GM08714 (cell line): ENCODE measurements around the gene RUFY1.
"Not testable (repeated sequence)": the region's sequence is repeated elsewhere in the genome, so short reads cannot be mapped to it uniquely, and the experiment has no call there.

Experiments
- H3K4me3 ChIP-seq: fragments of 200-500 bp; sonication (Bioruptor generic); 2 replicates; pipeline ENCODE4 v1.5.1; 2014; ENCODE audit warnings: mild to moderate bottlenecking, low read length, inconsistent platforms
- ZNF274 ChIP-seq: IDR thresholded peaks from 2 replicates; pipeline ENCODE4 v1.6.1; 2012; ENCODE audit warnings: mild to moderate bottlenecking, low read depth, low read length

Gene RUFY1

DNA sequence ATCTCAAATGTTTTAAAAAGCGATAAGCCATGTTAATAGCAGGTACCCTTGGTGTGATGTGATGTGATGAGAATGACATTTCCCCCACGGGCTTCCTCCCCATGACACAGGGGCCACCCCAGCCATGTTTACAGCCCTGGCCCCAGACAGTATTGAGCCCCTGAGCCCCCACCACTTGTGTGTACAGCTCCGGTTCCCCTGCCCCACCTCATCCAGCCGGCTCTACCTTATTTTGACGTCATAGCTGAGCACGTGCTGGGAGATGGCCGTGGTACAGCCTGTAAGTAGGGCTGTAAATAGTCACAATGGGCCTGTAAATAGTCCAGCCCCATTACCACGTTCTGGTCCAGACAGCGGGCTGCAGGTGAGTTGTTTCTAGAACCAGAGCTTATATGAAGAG lies 98.1 kb downstream of the RUFY1 start:
- no peak for TF ChIP-seq ZNF274

GRCh38 chr5:179649166-179649703 lies 98.9 kb downstream of the RUFY1 start:
- H3K4me3 ChIP-seq = not testable (repeated sequence)

More for the DNA sequence above, 98.1 kb downstream of the RUFY1 start:
- H3K4me3 ChIP-seq = no peak overlapping the region

DNA sequence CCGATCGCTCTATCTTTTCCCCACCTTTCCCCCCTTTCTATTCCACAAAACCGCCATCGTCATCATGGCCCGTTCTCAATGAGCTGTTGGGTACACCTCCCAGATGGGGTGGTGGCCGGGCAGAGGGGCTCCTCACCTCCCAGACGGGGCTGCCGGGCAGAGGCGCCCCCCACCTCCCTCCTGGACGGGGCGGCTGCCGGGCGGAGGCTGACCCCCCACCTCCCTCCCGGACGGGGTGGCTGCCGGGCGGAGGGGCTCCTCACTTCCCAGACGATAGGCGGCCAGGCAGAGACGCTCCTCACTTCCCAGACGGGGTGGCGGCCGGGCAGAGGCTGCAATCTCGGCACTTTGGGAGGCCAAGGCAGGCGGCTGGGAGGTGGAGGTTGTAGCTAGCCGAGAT lies 99.9 kb downstream of the RUFY1 start:
- H3K4me3 ChIP-seq = not testable (repeated sequence)

DNA sequence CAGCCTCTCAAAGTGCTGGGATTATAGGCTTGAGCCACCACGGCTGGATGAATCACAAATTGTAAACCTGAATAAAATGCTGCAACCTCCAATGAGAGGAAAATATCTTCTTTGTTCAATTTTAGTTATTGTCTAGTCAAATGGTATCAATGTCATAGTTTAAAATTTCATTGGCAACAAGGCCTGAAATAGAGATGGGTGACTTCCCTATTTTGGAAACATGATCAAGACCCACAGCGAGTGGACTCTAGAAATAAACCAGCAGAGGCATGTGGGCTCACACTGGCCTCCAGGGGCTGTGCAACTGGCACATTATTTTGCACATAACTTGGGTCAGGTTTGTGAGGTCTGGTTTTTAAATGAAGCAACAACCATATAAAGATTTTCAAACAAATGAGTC lies 102.8 kb downstream of the RUFY1 start:
- not testable (repeated sequence) for H3K4me3 ChIP-seq

DNA sequence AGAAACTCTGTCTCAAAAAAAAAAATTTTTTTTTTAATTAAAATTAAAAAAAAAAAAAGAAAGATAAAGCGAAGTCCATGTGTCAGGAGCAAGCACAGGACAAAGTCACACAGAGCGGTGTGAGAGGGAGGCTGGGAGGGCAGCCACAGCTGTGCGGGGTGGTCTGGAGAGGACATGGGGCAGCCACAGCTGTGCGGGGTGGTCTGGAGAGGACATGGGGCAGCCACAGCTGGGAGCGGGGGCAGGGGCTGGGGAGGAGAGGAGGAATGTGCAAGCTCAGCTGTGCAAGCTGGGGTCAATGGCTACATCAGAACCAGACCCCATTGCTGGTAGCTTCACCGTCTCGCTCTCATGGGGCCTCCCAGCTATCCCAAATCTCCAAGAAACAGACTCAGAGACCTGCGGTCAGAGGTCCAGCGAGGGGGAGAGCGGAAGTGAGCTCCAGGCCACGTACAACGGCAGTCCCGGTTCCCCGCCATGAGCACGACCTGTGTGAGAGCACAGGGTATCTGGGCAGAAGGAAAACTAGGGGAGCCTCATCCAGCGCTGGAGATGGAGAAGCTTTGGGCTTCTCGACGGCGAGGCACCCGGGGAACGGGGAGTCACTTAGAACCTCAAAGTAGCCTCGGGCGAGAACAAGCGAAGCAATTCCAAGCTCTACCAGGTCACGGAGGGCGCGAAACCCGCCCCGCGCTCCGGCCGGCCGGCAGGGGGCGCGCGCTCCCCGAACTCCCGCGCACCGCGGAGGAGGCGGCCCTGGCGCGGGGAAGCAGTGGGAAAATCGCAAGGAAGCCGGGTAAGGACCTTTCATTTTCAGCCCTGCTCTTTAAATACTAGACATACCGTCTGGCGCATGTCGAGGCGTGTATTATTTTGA lies 107.2 kb downstream of the RUFY1 start:
- not testable (repeated sequence) for H3K4me3 ChIP-seq

- peak overlapping the region; percentile 69 for H3K4me3 ChIP-seq
Measured at GRCh38 chr5:179658179-179658856, 108.0 kb downstream of the RUFY1 start.
